NCI-H128 (cell line): Measurements from ENCODE around the gene TMCO4.
"Not testable (repeated sequence)": the region's sequence is repeated elsewhere in the genome, so short reads cannot be mapped to it uniquely, and the experiment has no call there.

Experiments used
- DNase-seq: peaks from one replicate; lab custom pipeline; 2025; ENCODE audit not compliant: unreplicated experiment; lab: John Stamatoyannopoulos, UW

The TMCO4 gene

DNA sequence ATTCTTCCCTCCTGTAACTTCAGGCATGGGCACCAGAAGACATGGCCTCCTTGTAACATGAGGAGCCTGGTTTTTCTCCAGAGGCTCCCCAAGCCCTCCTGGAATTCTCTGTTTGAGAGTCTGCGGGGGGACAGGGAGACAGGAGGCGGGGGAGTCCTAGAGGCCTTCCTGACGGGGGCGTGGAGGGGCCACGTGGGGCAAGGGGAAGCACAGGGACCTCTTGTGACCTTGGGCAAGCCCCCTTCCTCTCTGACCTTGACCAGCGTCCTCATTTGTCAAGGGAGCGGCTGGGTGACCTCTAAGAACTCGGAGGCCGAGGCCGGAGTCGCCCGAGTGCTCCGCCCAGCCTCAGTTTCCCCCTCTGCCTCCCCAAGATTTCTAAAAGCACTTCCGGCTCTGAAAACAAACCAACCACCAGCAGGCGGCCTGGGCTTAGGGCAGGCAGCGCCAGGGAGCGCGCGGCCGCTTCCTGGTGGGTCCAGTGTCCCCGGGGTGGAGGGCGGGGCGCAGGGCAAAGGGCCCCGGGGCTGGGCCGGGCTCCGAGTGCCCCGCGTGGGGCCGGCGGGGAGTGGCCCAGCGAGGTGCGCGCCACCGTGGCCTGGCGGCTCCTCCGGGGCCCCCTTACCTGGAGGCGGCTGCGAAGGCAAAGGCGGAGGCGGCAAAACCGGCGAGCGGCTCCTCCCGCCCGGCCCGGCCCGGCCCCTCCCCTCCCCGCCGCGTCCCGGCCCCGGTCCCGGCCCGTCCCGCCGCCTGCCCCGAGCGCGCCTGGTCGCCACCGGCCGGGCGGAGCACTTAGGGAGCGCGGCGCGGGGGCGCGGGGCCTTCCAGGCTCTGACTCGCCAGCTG lies at the start of gene TMCO4:
Gene TMCO4 (minus strand): TSS at position 687 of the 846 bp plus-strand sequence. CDS start 19,158 bp downstream, outside the sequence.
- no peak for DNase-seq

- not testable (repeated sequence) for DNase-seq
Measured at GRCh38 chr1:19849307-19849706, 49.6 kb upstream of the TMCO4 start.

DNA sequence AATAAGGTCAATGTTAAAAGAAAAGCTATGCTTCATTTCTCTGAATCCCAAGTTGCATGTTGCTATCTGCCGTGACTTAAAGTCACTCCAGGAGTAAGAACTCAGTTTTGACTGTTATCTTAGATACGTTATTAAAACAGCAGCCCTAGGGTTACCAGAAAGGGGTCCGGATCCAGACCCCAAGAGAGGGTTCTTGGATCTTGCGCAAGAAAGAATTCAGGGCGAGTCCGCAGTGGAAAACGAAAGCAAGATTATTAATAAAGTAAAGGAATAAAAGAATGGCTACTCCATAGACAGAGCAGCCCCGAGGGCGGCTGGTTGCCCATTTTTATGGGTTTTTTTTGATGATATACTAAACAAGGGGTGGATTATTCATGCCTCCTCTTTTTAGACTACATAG lies 47.6 kb upstream of the TMCO4 start:
- DNase-seq = not testable (repeated sequence)

GRCh38 chr1:19846338-19846737 lies 46.6 kb upstream of the TMCO4 start:
- DNase-seq = no peak

DNA sequence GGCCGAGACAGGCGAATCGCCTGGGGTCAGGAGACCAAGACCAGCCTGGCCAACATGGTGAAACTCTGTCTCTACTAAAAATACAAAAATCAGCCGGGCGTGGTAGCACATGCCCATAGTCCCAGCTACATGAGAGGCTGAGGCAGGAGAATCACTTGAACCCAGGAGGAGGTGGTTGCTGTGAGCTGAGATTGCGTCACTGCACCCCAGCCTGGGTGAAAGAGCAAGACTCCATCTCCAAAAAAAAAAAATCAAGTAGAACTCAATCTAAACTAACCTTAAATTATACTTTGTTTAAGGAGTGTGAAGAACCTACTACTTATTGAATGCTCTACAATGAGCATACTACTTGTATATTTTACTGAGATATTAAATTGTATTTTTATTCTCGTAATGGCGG lies 45.8 kb upstream of the TMCO4 start:
- DNase-seq = no peak

DNA sequence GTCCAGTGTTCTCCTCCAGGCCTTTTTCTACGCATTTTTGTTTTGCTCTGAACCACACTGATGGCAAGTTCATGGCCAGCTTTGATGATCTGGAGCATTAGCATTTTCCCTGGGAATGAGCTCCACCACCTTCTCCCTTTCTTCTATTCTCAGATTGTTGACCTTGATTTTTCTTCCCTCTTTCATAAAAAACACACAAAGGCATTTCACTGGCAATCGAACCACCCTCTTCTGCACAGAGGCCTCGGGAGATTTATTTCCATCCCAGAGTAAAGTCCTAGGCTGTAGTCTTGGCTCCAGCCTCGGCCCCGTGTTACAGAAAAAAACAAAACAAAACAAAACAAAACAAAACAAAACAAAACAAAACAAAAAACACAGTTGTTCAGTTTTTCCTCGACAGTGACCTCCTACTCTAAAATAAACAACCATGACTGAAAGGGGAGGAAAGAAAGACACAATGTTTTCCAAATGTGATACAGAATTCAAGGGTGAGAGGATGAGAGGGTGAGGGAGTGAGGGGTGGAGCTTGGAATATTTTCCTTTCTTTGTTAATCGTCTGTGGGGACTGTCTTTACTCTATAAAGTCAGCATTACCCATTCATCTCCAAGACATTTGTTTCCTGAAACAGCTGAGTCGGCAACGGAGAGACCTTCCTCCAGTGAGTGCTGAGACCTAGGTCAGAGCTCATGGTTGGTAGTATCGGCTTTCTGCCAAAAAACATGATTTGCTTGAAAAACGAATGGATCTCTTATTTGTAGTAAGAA lies 45.2 kb upstream of the TMCO4 start:
- no peak for DNase-seq

GRCh38 chr1:19840228-19840627 lies 40.5 kb upstream of the TMCO4 start:
- no peak for DNase-seq

- DNase-seq = no peak
Measured at GRCh38 chr1:19837866-19838265, 38.1 kb upstream of the TMCO4 start.

- no peak for DNase-seq
Measured at GRCh38 chr1:19835578-19835977, 35.9 kb upstream of the TMCO4 start.

- DNase-seq = no peak
Measured at GRCh38 chr1:19831441-19831840, 31.7 kb upstream of the TMCO4 start.

DNA sequence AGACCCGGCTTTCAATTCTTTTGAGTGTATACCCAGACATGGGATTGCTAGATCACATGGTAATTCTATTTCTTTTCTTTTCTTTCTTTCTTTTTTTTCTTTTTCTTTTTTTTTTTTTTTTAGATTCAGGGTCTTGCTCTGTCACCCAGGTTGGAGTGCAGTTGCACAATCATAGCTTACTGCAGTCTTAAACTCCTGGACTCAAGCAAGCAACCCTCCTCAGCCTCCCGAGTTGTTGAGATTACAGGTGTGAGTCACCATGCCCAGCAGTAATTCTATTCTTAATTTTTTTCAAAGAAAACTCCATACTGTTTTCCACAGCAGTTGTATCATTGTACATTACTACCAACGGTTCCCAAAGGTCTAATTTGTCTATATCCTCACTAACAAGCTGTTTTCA lies 28.8 kb upstream of the TMCO4 start:
- DNase-seq = no peak

GRCh38 chr1:19825298-19825697 lies 25.6 kb upstream of the TMCO4 start:
- DNase-seq = no peak

- no peak for DNase-seq
Measured at GRCh38 chr1:19824541-19824940, 24.8 kb upstream of the TMCO4 start.

- DNase-seq = no peak
Measured at GRCh38 chr1:19824036-19824435, 24.3 kb upstream of the TMCO4 start.

GRCh38 chr1:19819701-19820100 lies 20.0 kb upstream of the TMCO4 start:
- DNase-seq = no peak

GRCh38 chr1:19818324-19818723 lies 18.6 kb upstream of the TMCO4 start:
- no peak for DNase-seq

- no peak for DNase-seq
Measured at GRCh38 chr1:19817160-19817559, 17.4 kb upstream of the TMCO4 start.

DNA sequence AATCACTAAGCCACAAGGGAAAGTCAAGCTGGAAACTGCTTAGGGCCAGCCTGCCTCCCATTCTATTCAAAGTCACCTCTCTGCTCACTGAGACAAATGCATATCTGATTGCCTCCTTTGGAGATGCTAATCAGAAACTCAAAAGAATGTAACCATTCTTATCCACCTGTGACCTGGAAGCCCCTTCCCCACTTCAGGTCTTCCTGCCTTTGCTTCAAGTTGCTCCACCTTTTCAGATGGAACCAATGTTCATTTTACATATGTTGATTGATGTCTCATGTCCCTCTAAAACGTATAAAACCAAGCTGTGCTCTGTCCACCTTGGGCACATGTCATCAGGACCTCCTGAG lies 17.0 kb upstream of the TMCO4 start:
- not testable (repeated sequence) for DNase-seq

- DNase-seq = peak; percentile 79
Measured at GRCh38 chr1:19815801-19816736, 16.4 kb upstream of the TMCO4 start.

DNA sequence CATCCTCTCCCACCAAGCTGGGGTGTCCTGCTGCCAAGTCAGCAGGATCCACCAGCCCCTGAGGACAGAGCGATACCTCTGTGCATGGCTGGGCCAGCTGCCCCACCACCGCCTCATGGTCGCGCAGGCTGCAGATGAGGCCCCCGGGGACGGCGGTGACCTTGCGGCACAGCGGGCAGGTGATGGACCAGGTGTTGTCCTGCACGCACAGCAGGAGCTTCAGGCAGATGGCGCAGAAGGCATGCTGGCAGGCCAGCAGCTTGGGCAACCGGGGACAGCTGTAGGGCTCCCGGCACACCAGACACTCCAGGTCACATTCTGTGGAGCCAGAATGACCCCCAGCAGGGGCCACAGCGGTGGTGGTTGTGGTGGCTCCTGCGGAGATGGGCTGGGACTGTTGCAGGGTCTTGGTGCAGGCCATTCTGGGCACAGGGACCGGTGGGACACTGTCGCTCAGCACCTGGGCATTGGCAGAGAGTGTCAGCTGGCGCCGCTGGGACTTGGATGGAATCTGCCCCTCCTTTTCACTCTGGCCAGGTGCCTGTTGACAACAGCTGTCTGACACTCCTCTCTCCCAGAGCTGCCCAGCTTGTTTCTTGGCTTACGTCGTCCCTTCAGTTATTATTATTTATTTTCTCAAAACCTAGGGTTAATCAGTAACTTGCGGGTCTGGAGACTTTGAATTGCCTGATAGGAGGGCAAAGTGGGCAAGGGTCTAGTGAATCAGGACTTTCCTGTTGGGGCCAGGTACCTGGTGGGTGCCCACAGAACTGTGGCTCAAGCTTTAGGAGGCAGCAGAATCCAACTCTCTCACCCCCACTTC lies 15.2 kb upstream of the TMCO4 start, which contains the start of gene RNF186:
Gene RNF186 (minus strand): TSS at position 603 of the 823 bp plus-strand sequence. CDS start 182 bp downstream, at position 421.
- DNase-seq = no peak
